SK-N-MC (cell line): ENCODE data around the gene INTS14.

Experiments used
- DNase-seq: peaks from one replicate; pipeline ENCODE4 v3.0.0-alpha.2; 2011; ENCODE audit warnings: low read depth, low spot score
- H3K27ac ChIP-seq: fragments of 200-600 bp; sonication (generic); 2 replicates; pipeline ENCODE4 v1.5.1; 2016; ENCODE audit warnings: mixed run types
- H3K36me3 ChIP-seq: fragments of 200-600 bp; sonication (generic); 2 replicates; pipeline ENCODE4 v1.6.1; 2017; ENCODE audit warnings: antibody characterized with exemption, low read length, mixed read lengths; ENCODE audit not compliant: insufficient read depth
- H3K4me3 ChIP-seq: fragments of 200-600 bp; sonication (generic); 2 replicates; pipeline ENCODE4 v1.5.1; 2016
- H3K9ac ChIP-seq: fragments of 200-600 bp; sonication (generic); 2 replicates; pipeline ENCODE4 v1.8.0; 2017; ENCODE audit warnings: mixed run types, mixed read lengths; ENCODE audit not compliant: insufficient read length
- H3K9me3 ChIP-seq: fragments of 200-600 bp; sonication (generic); 2 replicates; pipeline ENCODE4 v1.6.1; 2017; ENCODE audit warnings: low read depth, mild to moderate bottlenecking, antibody characterized with exemption, low read length, moderate library complexity, mixed read lengths
- EZH2 ChIP-seq: fragments of 200-600 bp; sonication (generic); IDR thresholded peaks from one replicate; pipeline ENCODE4 v1.6.1; 2017; ENCODE audit warnings: antibody characterized with exemption
- FOXP2 ChIP-seq: optimal IDR thresholded peaks from 2 replicates; pipeline ENCODE3; 2011; ENCODE audit warnings: mild to moderate bottlenecking, moderate library complexity; ENCODE audit not compliant: insufficient read depth; ENCODE audit errors: extremely low read length, control extremely low read depth
- POLR2AphosphoS5 ChIP-seq: IDR thresholded peaks from 2 replicates; pipeline ENCODE4 v1.6.1; 2012; ENCODE audit warnings: mild to moderate bottlenecking, low read depth, low read length, borderline replicate concordance

Gene INTS14

GRCh38 chr15:65610871-65611718 lies at the start of gene INTS14:
TSS of gene INTS14 (minus strand) at chr15:65611131. CDS start at chr15:65607380, 3,751 bp downstream.
- no peaks in the 10 kb centered on the region for H3K9me3 ChIP-seq
- no peak for TF ChIP-seq EZH2
- TF ChIP-seq FOXP2, result no peak
- peak; percentile 84 for TF ChIP-seq POLR2AphosphoS5
- peak within 1 kb of the TSS; percentile 94 for H3K4me3 ChIP-seq
- peak within 1 kb of the TSS; percentile 97 for H3K9ac ChIP-seq
- peak; percentile 66 for DNase-seq
- peak within 1 kb of the TSS; percentile 78 for H3K27ac ChIP-seq
- H3K36me3 ChIP-seq, result no peaks in the 10 kb centered on the region

GRCh38 chr15:65659502-65660052 lies 48.6 kb upstream of the INTS14 start:
- H3K4me3 ChIP-seq, result no peak overlapping the region
- H3K36me3 ChIP-seq, result no peaks in the 10 kb centered on the region
- DNase-seq, result no peak
- no peaks in the 10 kb centered on the region for H3K9me3 ChIP-seq
- TF ChIP-seq POLR2AphosphoS5 (no peak), FOXP2 (no peak), EZH2 (no peak)
- H3K9ac ChIP-seq, result no peak overlapping the region
- H3K27ac ChIP-seq, result peak overlapping the region; percentile 27; the same call in 1 of the 2 replicates

- no peak for DNase-seq
- H3K4me3 ChIP-seq, result no peak overlapping the region
- H3K9ac ChIP-seq, result no peak overlapping the region
- TF ChIP-seq FOXP2 (no peak), POLR2AphosphoS5 (no peak), EZH2 (no peak)
- no peak overlapping the region for H3K27ac ChIP-seq
- no peaks in the 10 kb centered on the region for H3K36me3 ChIP-seq
- H3K9me3 ChIP-seq, result no peaks in the 10 kb centered on the region
These were observed 44.5 kb upstream of the INTS14 start for GRCh38 chr15:65655457-65655856.

GRCh38 chr15:65655026-65655425 lies 44.1 kb upstream of the INTS14 start:
- H3K36me3 ChIP-seq, result no peaks in the 10 kb centered on the region
- H3K9me3 ChIP-seq, result no peaks in the 10 kb centered on the region
- no peak for TF ChIP-seq FOXP2
- TF ChIP-seq POLR2AphosphoS5, result no peak
- no peak for TF ChIP-seq EZH2
- H3K4me3 ChIP-seq, result no peak overlapping the region
- H3K9ac ChIP-seq, result no peak overlapping the region
- no peak for DNase-seq
- no peak overlapping the region for H3K27ac ChIP-seq

- Histone ChIP-seq H3K4me3 (no peak overlapping the region), H3K36me3 (no peaks in the 10 kb centered on the region), H3K9ac (no peak overlapping the region), H3K9me3 (no peaks in the 10 kb centered on the region), H3K27ac (no peak overlapping the region)
- no peak for DNase-seq
- TF ChIP-seq EZH2, result no peak
- TF ChIP-seq POLR2AphosphoS5, result no peak
- TF ChIP-seq FOXP2, result no peak
These were observed 43.0 kb upstream of the INTS14 start for GRCh38 chr15:65653801-65654521.

DNA sequence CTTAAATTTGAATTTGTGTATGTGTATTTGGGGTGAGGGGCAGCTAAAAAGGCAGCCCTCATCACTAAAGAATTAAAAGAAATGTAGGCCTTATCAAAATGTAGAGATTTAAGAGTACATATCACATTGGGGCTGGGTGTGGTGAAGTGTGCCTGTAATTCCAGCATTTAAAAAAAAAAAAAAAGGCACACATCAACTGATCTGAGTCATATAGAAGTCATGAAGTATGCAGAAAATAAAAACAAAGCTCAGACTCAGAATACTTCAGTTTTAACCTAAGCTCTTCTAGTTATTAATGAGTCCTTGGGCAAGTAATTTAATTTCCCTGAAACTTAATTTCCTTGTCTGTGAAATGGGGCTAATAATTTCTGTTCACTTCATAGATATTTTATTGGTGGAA lies 42.4 kb upstream of the INTS14 start:
- DNase-seq, result no peak
- no peak for TF ChIP-seq POLR2AphosphoS5
- TF ChIP-seq EZH2, result no peak
- TF ChIP-seq FOXP2, result no peak
- Histone ChIP-seq H3K36me3 (no peaks in the 10 kb centered on the region), H3K27ac (no peak overlapping the region), H3K4me3 (no peak overlapping the region), H3K9me3 (no peaks in the 10 kb centered on the region), H3K9ac (no peak overlapping the region)

GRCh38 chr15:65651831-65652749 lies 41.2 kb upstream of the INTS14 start:
- Histone ChIP-seq H3K36me3 (no peaks in the 10 kb centered on the region), H3K9me3 (no peaks in the 10 kb centered on the region), H3K4me3 (no peak overlapping the region), H3K9ac (no peak overlapping the region), H3K27ac (no peak overlapping the region)
- TF ChIP-seq FOXP2 (no peak), EZH2 (no peak), POLR2AphosphoS5 (no peak)
- no peak for DNase-seq

GRCh38 chr15:65651042-65651322 lies 40.1 kb upstream of the INTS14 start:
- no peak overlapping the region for H3K4me3 ChIP-seq
- no peaks in the 10 kb centered on the region for H3K9me3 ChIP-seq
- no peaks in the 10 kb centered on the region for H3K36me3 ChIP-seq
- no peak overlapping the region for H3K9ac ChIP-seq
- DNase-seq, result no peak
- TF ChIP-seq EZH2, result no peak
- TF ChIP-seq POLR2AphosphoS5, result no peak
- TF ChIP-seq FOXP2, result no peak
- no peak overlapping the region for H3K27ac ChIP-seq
